Stomach (tissue), 9 donors: ENCODE measurements around the gene MAGI1. TPM values are rescaled to one million over a fixed set of nuclear protein-coding genes. Genes with fewer than 3 reads are reported as not detected.

ENCODE experiments used
- DNase-seq, 2 donors: peaks; one replicate each; pipeline versions ENCODE4 v3.0.0 to v3.0.0-alpha.2; 2013 to 2019
- H3K27ac ChIP-seq, 5 donors: fragments of 200-600 bp in 4 of 5; sonication (generic) in 4 of 5; one replicate each; pipeline ENCODE4 v1.5.1; 2013 to 2019; ENCODE audit warnings: mild to moderate bottlenecking in 1 of 5, moderate library complexity in 1 of 5
- H3K27me3 ChIP-seq, 3 donors: fragments of 200-600 bp; sonication (generic); one replicate each; pipeline ENCODE4 v1.5.1; 2017 to 2019; ENCODE audit warnings: mixed run types in 1 of 3
- H3K36me3 ChIP-seq, 4 donors: fragments of 200-600 bp; sonication (generic); 1 replicate in 3 of 4; 2 replicates in 1 of 4; pipeline ENCODE4 v1.5.1; 2016 to 2019
- H3K4me1 ChIP-seq, 4 donors: fragments of 200-600 bp; sonication (generic); one replicate each; pipeline ENCODE4 v1.5.1; 2016 to 2019
- H3K4me3 ChIP-seq, 4 donors: fragments of 200-600 bp; sonication (generic) in 3 of 4; one replicate each; pipeline ENCODE4 v1.5.1; 2016 to 2019; ENCODE audit warnings: mild to moderate bottlenecking in 1 of 4
- H3K9me3 ChIP-seq, 4 donors: fragments of 200-600 bp; sonication (generic); one replicate each; pipeline ENCODE4 v1.5.1; 2016 to 2019
- CTCF ChIP-seq, 7 experiments: fragments of 450-650 bp in 4 of 7; fragments of 200-600 bp in 3 of 7; sonication (generic) in 3 of 7; IDR thresholded peaks; one replicate each; pipeline ENCODE4 v1.5.1; 2016 to 2019; ENCODE audit warnings: antibody characterized with exemption in 7 of 7, control low read depth in 2 of 7, mild to moderate bottlenecking in 1 of 7
- EP300 ChIP-seq: sonication (generic); formaldehyde crosslinking; IDR thresholded peaks from one replicate; pipeline ENCODE4 v1.6.1; 2017; ENCODE audit warnings: antibody characterized with exemption
- POLR2A ChIP-seq, 4 donors: fragments of 450-650 bp; IDR thresholded peaks; one replicate each; pipeline ENCODE4 v1.6.1; 2016; ENCODE audit warnings: antibody characterized with exemption in 4 of 4, control low read depth in 2 of 4, mild to moderate bottlenecking in 1 of 4, moderate library complexity in 1 of 4
- POLR2AphosphoS5 ChIP-seq, 3 donors: sonication (generic); formaldehyde crosslinking; IDR thresholded peaks; one replicate each; pipeline ENCODE4 v1.6.1; 2016; ENCODE audit warnings: antibody characterized with exemption in 3 of 3
- WGBS, 5 donors: extraction: QIAGEN DNeasy Blood & Tissue Kit in 3 of 5; methylation state at CpG; one replicate each; pipeline versions ENCODE4 v1.1.5 to v1.1.7; 2013 to 2018; 5-methylcytosine and 5-hydroxymethylcytosine counted together
- intact Hi-C: fragments of 100-400 bp; cut with DNase I; formaldehyde crosslinking; loops from one replicate; pipeline ENCODE4 v1.15.1; 2023; ENCODE audit warnings: low total_unique reads
- polyA plus RNA-seq, 3 donors: library from polyadenylated mRNA; stranded (reverse); fragments of 200-250 nt; gene quantifications; one replicate each; pipeline ENCODE4 v1.2.3, GENCODE V29; 2013
- total RNA-seq, 5 donors: library from RNA; depleted of rRNA; stranded (reverse); fragments of >200 nt; gene quantifications; one replicate each; pipeline versions ENCODE4 v1.1.0 to v1.2.3, GENCODE V29; 2014 to 2016
- donor health status: healthy with polysubstance abuse.
- donor health status: Bipolar disorder and iron deficiency.
- donor health status: healthy.

MAGI1 gene
- total and polyA plus RNA-seq, 8 donors: 5.7 to 237 (median 84.8) TPM

- Histone ChIP-seq H3K27ac (no peak overlapping the region), H3K36me3 (no peaks in the 10 kb centered on the region), H3K9me3 (no peaks in the 10 kb centered on the region), H3K4me3 (no peak overlapping the region), H3K27me3 (no peaks in the 10 kb centered on the region), H3K4me1 (peaks cover 0 to 13% (median 9%) of the 10 kb centered on the region in 4 donors)
- 70 to 81% (median 79%) methylated on average over 5 of the region's 5 CpGs for WGBS, 5 donors
- TF ChIP-seq POLR2AphosphoS5 (IDR thresholded peaks at IDR 0.05) (no peak), POLR2A (IDR thresholded peaks at IDR 0.05) (no peak), CTCF (IDR thresholded peaks at IDR 0.05) (no peak), EP300 (no peak)
- DNase-seq: no peak
- intact Hi-C loops: no loop called here
Observed at GRCh38 chr3:65563861-65564260, 474.9 kb downstream of the MAGI1 start.

GRCh38 chr3:65562447-65562846 is 476.3 kb downstream of the MAGI1 start:
- H3K4me3 ChIP-seq: no peak overlapping the region
- H3K27ac ChIP-seq: no peak overlapping the region
- 89 to 94% (median 91%) methylated on average over 2 of the region's 2 CpGs for WGBS, 5 donors
- H3K36me3 ChIP-seq: no peaks in the 10 kb centered on the region
- DNase-seq: no peak
- TF ChIP-seq POLR2AphosphoS5 (IDR thresholded peaks at IDR 0.05): no peak
- no peak for TF ChIP-seq EP300
- no peak for TF ChIP-seq CTCF (IDR thresholded peaks at IDR 0.05)
- TF ChIP-seq POLR2A (IDR thresholded peaks at IDR 0.05): no peak
- H3K4me1 ChIP-seq: peaks cover 0 to 7% (median 0%) of the 10 kb centered on the region in 4 donors
- intact Hi-C loops: no loop called here
- no peaks in the 10 kb centered on the region for H3K27me3 ChIP-seq
- no peaks in the 10 kb centered on the region for H3K9me3 ChIP-seq

GRCh38 chr3:65561617-65562016 is 477.1 kb downstream of the MAGI1 start:
- H3K4me3 ChIP-seq: no peak overlapping the region
- H3K27me3 ChIP-seq: no peaks in the 10 kb centered on the region
- intact Hi-C loops: no loop called here
- H3K9me3 ChIP-seq: no peaks in the 10 kb centered on the region
- no peak for TF ChIP-seq POLR2AphosphoS5 (IDR thresholded peaks at IDR 0.05)
- H3K27ac ChIP-seq: no peak overlapping the region
- WGBS, 5 donors: 73 to 82% (median 80%) methylated on average over 3 of the region's 3 CpGs
- no peak for DNase-seq
- H3K4me1 ChIP-seq: peaks cover 0 to 8% (median 0%) of the 10 kb centered on the region in 4 donors
- no peaks in the 10 kb centered on the region for H3K36me3 ChIP-seq

GRCh38 chr3:65560901-65561300 is 477.8 kb downstream of the MAGI1 start:
- no peak for TF ChIP-seq POLR2A (IDR thresholded peaks at IDR 0.05)
- no peak for TF ChIP-seq CTCF (IDR thresholded peaks at IDR 0.05)
- no peak for TF ChIP-seq POLR2AphosphoS5 (IDR thresholded peaks at IDR 0.05)
- TF ChIP-seq EP300: no peak
- DNase-seq: no peak
- H3K4me1 ChIP-seq: peaks cover 0 to 5% (median 0%) of the 10 kb centered on the region in 4 donors

GRCh38 chr3:65560133-65560532 is 478.6 kb downstream of the MAGI1 start:
- TF ChIP-seq POLR2A (IDR thresholded peaks at IDR 0.05): no peak
- TF ChIP-seq POLR2AphosphoS5 (IDR thresholded peaks at IDR 0.05): no peak
- no peak for TF ChIP-seq CTCF (IDR thresholded peaks at IDR 0.05)
- no peak for TF ChIP-seq EP300
- H3K4me1 ChIP-seq: peaks cover 0 to 5% (median 0%) of the 10 kb centered on the region in 4 donors
- H3K27ac ChIP-seq: no peak overlapping the region
- WGBS, 5 donors: 88 to 94% (median 92%) methylated on average over 5 of the region's 5 CpGs
- no peaks in the 10 kb centered on the region for H3K27me3 ChIP-seq
- no peak for DNase-seq
- intact Hi-C loops: no loop called here
- H3K9me3 ChIP-seq: no peaks in the 10 kb centered on the region
- H3K4me3 ChIP-seq: no peak overlapping the region
- H3K36me3 ChIP-seq: no peaks in the 10 kb centered on the region

More at GRCh38 chr3:65560901-65561300, 477.8 kb downstream of the MAGI1 start:
- no peak overlapping the region for H3K4me3 ChIP-seq
- no peaks in the 10 kb centered on the region for H3K9me3 ChIP-seq
- H3K27me3 ChIP-seq: no peaks in the 10 kb centered on the region
- intact Hi-C loops: no loop called here
- 76 to 82% (median 77%) methylated on average over 4 of the region's 4 CpGs for WGBS, 5 donors
- no peak overlapping the region for H3K27ac ChIP-seq
- H3K36me3 ChIP-seq: no peaks in the 10 kb centered on the region
